HG02943 (cell line): ENCODE measurements around the gene KIF26B.

Experiments used
- ATAC-seq: cut with Tn5 transposase; IDR thresholded peaks from one replicate; pipeline ENCODE4 v1.9.1; 2021; ENCODE audit warnings: mild to moderate bottlenecking, low read depth, moderate library complexity; ENCODE audit not compliant: unreplicated experiment

KIF26B gene

DNA sequence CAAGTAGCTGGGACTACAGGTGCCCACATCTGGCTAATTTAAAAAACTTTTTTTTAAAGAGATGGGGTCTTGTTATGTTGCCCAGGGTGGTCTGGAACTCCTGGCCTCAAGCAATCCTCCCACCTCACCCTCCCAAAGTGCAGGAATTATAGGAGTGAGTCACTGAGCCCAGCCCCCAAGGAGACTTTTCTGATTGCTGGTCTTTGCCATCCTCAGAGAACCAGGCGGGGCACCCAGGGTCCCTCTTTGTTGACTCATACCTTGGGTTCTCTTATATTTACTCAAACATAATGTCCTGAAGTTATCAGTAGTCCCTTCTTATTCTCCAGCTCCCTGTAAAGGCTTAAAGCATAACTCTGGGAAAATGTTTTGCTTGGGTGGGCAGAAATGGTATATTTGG is 51.1 kb downstream of the KIF26B start:
- ATAC-seq, result no peak

- no peak for ATAC-seq
Measured at GRCh38 chr1:245207056-245207638, 52.4 kb downstream of the KIF26B start.

- ATAC-seq, result no peak
Measured at GRCh38 chr1:245207801-245208200, 53.0 kb downstream of the KIF26B start.

GRCh38 chr1:245209658-245210435 is 55.1 kb downstream of the KIF26B start:
- ATAC-seq, result no peak

GRCh38 chr1:245211035-245211749 is 56.4 kb downstream of the KIF26B start:
- ATAC-seq, result no peak

DNA sequence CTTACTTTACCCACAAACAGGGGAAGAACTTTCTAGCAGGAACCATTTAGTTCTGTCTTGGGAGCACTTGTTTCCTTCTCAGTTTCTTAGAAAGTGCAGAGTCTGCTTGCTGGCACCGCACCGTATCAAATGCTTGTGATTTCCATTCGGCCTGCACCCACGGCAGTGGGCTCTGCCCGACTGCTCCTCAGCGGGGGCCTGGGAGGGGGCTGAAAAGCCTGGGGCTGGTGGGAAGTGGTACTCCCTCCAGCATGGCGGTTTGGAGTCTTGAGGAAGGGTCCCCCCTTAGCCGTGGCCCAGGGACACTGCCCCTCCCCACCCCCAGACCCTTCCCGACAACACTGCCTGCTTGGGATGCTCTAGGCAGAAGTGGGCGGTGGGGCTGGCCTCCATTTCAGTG is 57.0 kb downstream of the KIF26B start:
- ATAC-seq, result no peak

DNA sequence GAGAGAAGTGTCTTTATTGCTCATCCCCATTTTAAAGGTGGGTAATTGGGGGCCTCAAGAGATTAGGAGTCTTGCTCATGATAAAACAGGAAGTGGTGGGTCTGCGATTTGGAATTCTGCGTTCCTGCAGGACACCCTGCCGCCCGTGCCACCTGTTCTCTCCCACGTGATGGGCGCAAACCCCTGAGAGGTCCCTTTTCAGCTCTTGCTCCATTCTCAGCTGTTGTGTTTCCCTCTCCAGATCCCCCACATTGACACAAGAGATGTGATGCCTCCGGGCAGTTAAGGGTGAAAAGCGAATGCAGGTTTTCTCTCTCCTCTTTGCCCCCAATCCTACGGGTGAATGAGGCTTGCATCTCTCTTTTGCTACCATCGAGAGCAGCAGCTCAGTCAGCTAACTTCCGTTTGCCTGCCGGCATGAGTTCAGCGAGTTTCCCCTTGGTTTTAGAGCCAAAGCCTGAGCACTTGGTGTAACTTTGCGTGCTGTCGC is 57.5 kb downstream of the KIF26B start:
- ATAC-seq, result no peak

DNA sequence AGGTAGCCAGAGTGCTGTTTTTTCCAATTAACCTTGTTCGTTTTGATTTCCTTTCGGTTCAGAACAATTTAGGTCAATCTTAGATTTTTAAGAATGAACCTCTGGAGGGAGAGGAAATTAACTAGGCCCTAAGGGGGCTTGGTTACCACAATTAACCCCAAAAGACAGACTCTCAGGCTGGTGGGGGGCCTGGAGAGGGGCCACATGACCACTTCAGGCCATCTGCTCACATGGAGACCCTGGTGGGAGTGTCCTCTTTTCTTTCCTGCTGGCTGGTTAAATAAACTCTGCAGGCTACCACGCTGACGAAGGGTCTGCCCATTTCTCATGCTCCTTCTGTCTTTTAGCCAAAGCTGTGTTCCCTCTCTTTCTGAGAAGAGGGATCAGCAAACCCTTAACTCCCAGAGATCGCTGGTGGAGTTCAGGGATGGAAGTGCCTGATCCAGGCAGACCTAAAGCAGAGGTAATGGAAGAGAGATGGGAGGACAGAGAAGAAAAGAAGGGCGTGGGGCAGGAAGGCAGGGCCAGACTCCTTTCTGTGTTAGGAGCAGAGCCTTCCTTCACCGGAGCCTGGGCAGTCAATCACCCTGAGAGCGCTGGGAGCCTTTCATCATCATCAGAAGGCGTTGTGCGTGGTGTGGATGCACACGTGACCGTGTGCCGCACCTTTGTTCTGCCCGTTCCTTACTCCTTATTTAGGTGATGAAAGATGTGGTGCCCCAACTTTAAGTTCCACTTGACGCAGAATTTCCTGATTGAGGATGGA is 58.5 kb downstream of the KIF26B start:
- no peak for ATAC-seq

- ATAC-seq, result no peak
Measured at GRCh38 chr1:245215071-245215470, 60.3 kb downstream of the KIF26B start.

GRCh38 chr1:245216366-245217115 is 61.8 kb downstream of the KIF26B start:
- no peak for ATAC-seq

GRCh38 chr1:245217853-245218608 is 63.2 kb downstream of the KIF26B start:
- ATAC-seq, result no peak

GRCh38 chr1:245220381-245220985 is 65.7 kb downstream of the KIF26B start:
- ATAC-seq, result no peak

- no peak for ATAC-seq
Measured at GRCh38 chr1:245221805-245222204, 67.0 kb downstream of the KIF26B start.

DNA sequence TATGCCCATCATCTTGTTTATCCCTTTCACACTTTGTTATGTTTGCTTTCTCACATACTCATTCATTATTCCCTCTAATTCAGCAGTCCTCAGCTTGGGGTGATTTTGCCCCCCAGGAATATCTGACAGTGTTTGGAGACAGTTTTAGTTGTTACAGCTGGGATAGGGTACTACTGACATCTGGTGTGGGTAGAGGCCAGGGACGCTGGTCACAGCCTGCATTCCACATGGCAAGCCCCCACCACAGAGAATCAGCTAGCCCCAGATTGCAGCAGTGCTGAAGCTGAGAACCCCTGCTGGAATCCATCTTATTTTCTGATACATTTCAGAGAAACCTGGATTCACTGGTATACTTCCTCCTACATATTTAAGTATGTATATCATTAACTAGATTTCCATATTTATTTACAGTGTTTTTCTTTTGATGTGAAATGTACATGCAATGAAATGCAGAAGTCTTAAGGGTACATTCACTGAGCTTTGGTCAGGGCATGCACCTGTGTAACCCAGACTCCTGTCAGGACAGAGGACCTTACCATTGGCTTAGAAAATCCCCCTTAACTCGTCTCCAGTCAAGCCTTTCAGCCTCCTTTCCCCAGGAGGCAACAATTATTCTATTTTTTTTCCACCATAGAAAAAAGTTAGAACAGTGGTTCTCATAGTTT is 68.3 kb downstream of the KIF26B start:
- no peak for ATAC-seq

DNA sequence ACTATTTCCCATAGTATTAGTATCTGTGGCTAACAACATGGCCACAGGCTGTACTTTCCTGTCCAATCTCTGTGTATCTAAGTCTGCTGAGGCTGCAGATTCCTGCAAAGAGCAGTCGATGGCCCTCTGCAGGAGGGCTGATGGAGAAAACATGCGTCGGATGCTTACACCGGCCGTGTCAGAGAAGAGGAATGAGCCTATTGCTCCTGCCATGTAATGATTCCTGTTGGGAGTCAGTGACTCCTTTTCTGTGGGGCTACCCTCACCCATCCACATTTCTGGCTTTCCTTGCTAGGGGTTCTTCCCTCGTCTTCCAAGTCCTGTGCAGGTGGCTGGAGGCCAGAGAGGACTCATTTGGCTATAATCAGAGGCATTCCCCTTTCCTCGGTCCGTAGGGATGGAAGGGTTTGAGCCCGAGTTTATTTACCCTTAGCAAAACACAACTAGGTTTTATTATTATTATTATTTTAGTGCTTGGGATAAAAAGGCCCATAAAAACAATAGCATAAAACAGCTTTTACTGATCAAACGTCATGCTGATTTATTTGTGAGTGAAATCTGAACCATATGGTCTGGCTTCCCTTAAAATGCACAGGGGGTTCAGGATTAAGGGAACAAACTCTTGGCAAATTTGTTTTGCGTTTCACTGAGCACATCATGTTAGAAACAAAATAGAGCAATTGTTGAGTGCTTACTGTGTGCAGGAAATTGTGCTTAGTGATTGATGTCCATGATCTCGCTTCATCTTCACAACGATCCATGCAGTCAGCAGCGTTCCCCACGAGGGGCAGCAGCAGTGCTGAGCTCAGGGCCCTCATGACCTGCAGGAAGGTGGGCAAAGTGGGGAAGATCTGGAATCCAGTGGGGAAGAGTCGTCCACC is 70.8 kb downstream of the KIF26B start:
- no peak for ATAC-seq

- no peak for ATAC-seq
Measured at GRCh38 chr1:245226203-245226499, 71.4 kb downstream of the KIF26B start.

DNA sequence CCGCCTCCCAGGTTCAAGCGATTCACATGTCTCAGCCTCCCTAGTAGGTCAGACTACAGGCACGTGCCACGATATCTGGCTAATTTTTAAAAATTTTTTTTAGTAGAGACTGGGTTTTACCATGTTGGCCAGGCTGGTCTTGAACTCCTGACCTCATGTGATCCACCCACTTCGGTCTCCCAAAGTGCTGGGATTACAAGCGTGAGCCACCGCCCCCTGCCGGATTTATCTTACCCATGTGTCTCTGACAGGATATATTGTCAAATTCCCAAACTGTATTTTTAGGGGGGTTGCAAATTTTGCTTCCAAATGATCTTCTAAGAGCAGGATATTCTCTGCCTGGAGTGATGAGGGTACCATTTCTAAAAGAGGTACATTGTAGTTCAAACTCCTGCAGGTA is 74.3 kb downstream of the KIF26B start:
- ATAC-seq, result no peak

- no peak for ATAC-seq
Measured at GRCh38 chr1:245232931-245233330, 78.1 kb downstream of the KIF26B start.
